Neural cell (in vitro differentiated cells): ENCODE data around the gene NINL. TPM values are rescaled to one million over a fixed set of nuclear protein-coding genes. Genes with fewer than 3 reads are reported as not detected.

Experiments used
- H2AFZ ChIP-seq: fragments of 200-600, 300-800 bp; sonication (generic), shearing (Covaris generic); 2 replicates; pipeline ENCODE4 v1.6.0; 2014; ENCODE audit warnings: low read depth, mild to moderate bottlenecking, antibody characterized with exemption, low read length, moderate library complexity
- H3F3A ChIP-seq: fragments of 200-600 bp; shearing (Covaris generic); 2 replicates; pipeline ENCODE4 v1.6.1; 2016; ENCODE audit warnings: mild to moderate bottlenecking, moderate library complexity, mixed read lengths, antibody characterized with exemption, low read length; ENCODE audit not compliant: insufficient read depth, poor library complexity, severe bottlenecking
- H3K27ac ChIP-seq: fragments of 200-600, 300-800 bp; sonication (generic), shearing (Covaris generic); 2 replicates; pipeline ENCODE4 v1.5.1; 2014; ENCODE audit warnings: mild to moderate bottlenecking, low read length, moderate library complexity
- H3K27me3 ChIP-seq: fragments of 300-800, 200-600 bp; sonication (generic), shearing (Covaris generic); 2 replicates; pipeline ENCODE4 v1.6.0; 2014; ENCODE audit warnings: mild to moderate bottlenecking, low read depth, low read length, moderate library complexity; ENCODE audit not compliant: insufficient read depth
- H3K36me3 ChIP-seq: fragments of 300-800, 200-600 bp; sonication (generic), shearing (Covaris generic); 2 replicates; pipeline ENCODE4 v1.5.1; 2014; ENCODE audit warnings: mild to moderate bottlenecking, antibody characterized with exemption, low read length, moderate library complexity; ENCODE audit not compliant: insufficient read depth
- H3K4me2 ChIP-seq: fragments of 300-800, 200-600 bp; sonication (generic), shearing (Covaris generic); 2 replicates; pipeline ENCODE4 v1.6.0; 2014; ENCODE audit warnings: mild to moderate bottlenecking, low read length
- H3K4me3 ChIP-seq: fragments of 300-800, 200-600 bp; sonication (generic), shearing (Covaris generic); 2 replicates; pipeline ENCODE4 v1.5.1; 2014; ENCODE audit warnings: mild to moderate bottlenecking, low read length, moderate library complexity
- H3K79me2 ChIP-seq: fragments of 200-600 bp; shearing (Covaris generic); replicated peaks from 2 replicates; pipeline ENCODE4 v1.6.0; 2014; ENCODE audit warnings: mild to moderate bottlenecking, low read length, moderate library complexity; ENCODE audit not compliant: insufficient read depth
- H3K9ac ChIP-seq: fragments of 300-800, 200-600 bp; sonication (generic), shearing (Covaris generic); 2 replicates; pipeline ENCODE4 v1.6.1; 2016; ENCODE audit warnings: mild to moderate bottlenecking, low read length, mixed read lengths
- H3K9me2 ChIP-seq: fragments of 200-600 bp; shearing (Covaris generic); 2 replicates; pipeline ENCODE4 v1.6.1; 2016; ENCODE audit warnings: mild to moderate bottlenecking, low read length, mixed read lengths; ENCODE audit not compliant: insufficient read depth
- H3K9me3 ChIP-seq: fragments of 200-600, 300-800 bp; sonication (generic), shearing (Covaris generic); 2 replicates; pipeline ENCODE4 v1.6.1; 2016; ENCODE audit warnings: mild to moderate bottlenecking, mixed run types, low read length, moderate library complexity, mixed read lengths
- H4K20me1 ChIP-seq: fragments of 200-600 bp; shearing (Covaris generic); 2 replicates; pipeline ENCODE4 v1.6.1; 2016; ENCODE audit warnings: mild to moderate bottlenecking, mixed run types; ENCODE audit not compliant: insufficient read depth
- CTCF ChIP-seq: fragments of 450-650 bp; IDR thresholded peaks from 2 replicates; pipeline ENCODE4 v1.5.1; 2014; ENCODE audit warnings: antibody characterized with exemption, mild to moderate bottlenecking, moderate library complexity; ENCODE audit not compliant: poor library complexity, severe bottlenecking
- EP300 ChIP-seq: fragments of 450-650 bp; conservative IDR thresholded peaks from 2 replicates; pipeline ENCODE4 v1.6.1; 2014; ENCODE audit warnings: antibody characterized with exemption, mild to moderate bottlenecking, moderate library complexity; ENCODE audit not compliant: poor library complexity, severe bottlenecking
- EZH2 ChIP-seq: fragments of 200-600, 300-800 bp; shearing (Covaris generic), sonication (generic); IDR thresholded peaks from 2 replicates; pipeline ENCODE4 v1.6.1; 2014; ENCODE audit warnings: antibody characterized with exemption, low read length, borderline replicate concordance, mild to moderate bottlenecking; ENCODE audit not compliant: insufficient read depth, poor library complexity, severe bottlenecking
- MXI1 ChIP-seq: fragments of 450-650 bp; conservative IDR thresholded peaks from 2 replicates; pipeline ENCODE4 v1.6.1; 2014; ENCODE audit warnings: antibody characterized with exemption, mild to moderate bottlenecking; ENCODE audit not compliant: poor library complexity, severe bottlenecking
- POLR2AphosphoS5 ChIP-seq: IDR thresholded peaks from 2 replicates; pipeline ENCODE4 v1.6.1; 2012
- RAD21 ChIP-seq: fragments of 450-650 bp; conservative IDR thresholded peaks from 2 replicates; pipeline ENCODE4 v1.6.1; 2014; ENCODE audit warnings: antibody characterized with exemption, mild to moderate bottlenecking, moderate library complexity
- REST ChIP-seq: IDR thresholded peaks from 2 replicates; pipeline ENCODE4 v1.6.1; 2012; ENCODE audit warnings: borderline replicate concordance
- SMC3 ChIP-seq: fragments of 450-650 bp; conservative IDR thresholded peaks from 2 replicates; pipeline ENCODE4 v1.6.1; 2014; ENCODE audit warnings: antibody characterized with exemption, mild to moderate bottlenecking, moderate library complexity; ENCODE audit not compliant: poor library complexity
- TAF1 ChIP-seq: IDR thresholded peaks from 2 replicates; pipeline ENCODE4 v1.6.1; 2012; ENCODE audit warnings: low read depth
- polyA plus RNA-seq: library from polyadenylated mRNA; depleted of rRNA; stranded (reverse); fragments of >200 nt; gene quantifications from 2 replicates; pipeline ENCODE4 v1.2.3, GENCODE V29; 2014

NINL gene
- polyA plus RNA-seq, 1 donor from 2014 or later, result 49.6 TPM

GRCh38 chr20:25588491-25588890 is 3.2 kb upstream of the NINL start:
- no peaks in the 10 kb centered on the region for H3K36me3 ChIP-seq
- TF ChIP-seq EP300 (no peak), CTCF (no peak)

GRCh38 chr20:25587536-25587935 is 2.2 kb upstream of the NINL start:
- Histone ChIP-seq H2AFZ (no peak overlapping the region), H3K9me3 (no peaks in the 10 kb centered on the region), H3K4me2 (no peak overlapping the region), H4K20me1 (no peaks in the 10 kb centered on the region), H3K4me3 (no peak overlapping the region), H3K9me2 (no peaks in the 10 kb centered on the region), H3K9ac (no peak overlapping the region), H3F3A (no peaks in the 10 kb centered on the region), H3K36me3 (no peaks in the 10 kb centered on the region), H3K27me3 (no peaks in the 10 kb centered on the region), H3K79me2 (peaks cover 18% of the 10 kb centered on the region), H3K27ac (no peak overlapping the region)
- TF ChIP-seq TAF1 (no peak), RAD21 (no peak), REST (no peak), SMC3 (no peak), MXI1 (no peak), CTCF (no peak), POLR2AphosphoS5 (no peak), EP300 (no peak), EZH2 (no peak)

More at GRCh38 chr20:25588491-25588890, 3.2 kb upstream of the NINL start:
- Histone ChIP-seq H3K27ac (no peak overlapping the region), H3K4me3 (no peak overlapping the region), H3K27me3 (no peaks in the 10 kb centered on the region), H3F3A (no peaks in the 10 kb centered on the region), H3K9me3 (no peaks in the 10 kb centered on the region), H2AFZ (no peak overlapping the region), H3K9me2 (no peaks in the 10 kb centered on the region), H3K4me2 (no peak overlapping the region), H3K9ac (no peak overlapping the region), H3K79me2 (peaks cover 14% of the 10 kb centered on the region), H4K20me1 (no peaks in the 10 kb centered on the region)
